Gastrocnemius medialis (tissue), 4 donors: ENCODE data around the gene ASB2. TPM values are rescaled to one million over a fixed set of nuclear protein-coding genes. Genes with fewer than 3 reads are reported as not detected.
A peak's percentile ranks its signal among the peaks of the same experiment; 100 is the strongest.

Experiments used
- ATAC-seq, 2 donors: fragments of 150-250 bp; one replicate each; pipeline ENCODE4 v1.9.1; 2016
- DNase-seq, 2 donors: peaks; one replicate each; pipeline ENCODE4 v3.0.0-alpha.2; 2019
- H3K27ac ChIP-seq, 4 donors: fragments of 200-600 bp; sonication (generic); 1 replicate in 1 of 4; 2 replicates in 3 of 4; pipeline ENCODE4 v1.5.1; 2016 to 2018; ENCODE audit warnings: mild to moderate bottlenecking in 2 of 4, moderate library complexity in 1 of 4
- H3K27me3 ChIP-seq, 3 donors: fragments of 200-600 bp; sonication (generic) in 2 of 3; 1 replicate in 1 of 3; 2 replicates in 2 of 3; pipeline versions ENCODE4 v1.5.1 to v1.6.0; 2016 to 2019; ENCODE audit warnings: mild to moderate bottlenecking in 1 of 3, moderate library complexity in 1 of 3
- H3K36me3 ChIP-seq, 2 donors: fragments of 200-600 bp; sonication (generic) in 1 of 2; one replicate each; pipeline ENCODE4 v1.5.1; 2017 to 2018
- H3K4me1 ChIP-seq, 2 donors: fragments of 200-600 bp; sonication (generic) in 1 of 2; one replicate each; pipeline ENCODE4 v1.5.1; 2016 to 2017; ENCODE audit warnings: mild to moderate bottlenecking in 2 of 2
- H3K4me3 ChIP-seq, 4 donors: fragments of 200-600 bp; sonication (generic) in 3 of 4; 1 replicate in 1 of 4; 2 replicates in 3 of 4; pipeline ENCODE4 v1.5.1; 2016 to 2019; ENCODE audit warnings: mild to moderate bottlenecking in 2 of 4
- H3K9me3 ChIP-seq, 3 donors: fragments of 200-600 bp; sonication (generic) in 2 of 3; 1 replicate in 1 of 3; 2 replicates in 2 of 3; pipeline ENCODE4 v1.5.1; 2016 to 2019
- POLR2A ChIP-seq, 2 donors: fragments of 450-650 bp; IDR thresholded peaks; one replicate each; pipeline ENCODE4 v1.6.1; 2017; ENCODE audit warnings: antibody characterized with exemption in 2 of 2, mild to moderate bottlenecking in 2 of 2, moderate library complexity in 2 of 2
- in situ Hi-C, 4 donors: fragments of 200-750 bp; cut with MboI; loops; one replicate each; pipeline versions ENCODE4 v1.15.0 to v1.8.0; 2017; ENCODE audit warnings: low sequenced_read_pairs in 4 of 4
- intact Hi-C: fragments of 100-400 bp; cut with DNase I; formaldehyde crosslinking; loops from one replicate; pipeline ENCODE4 v1.15.1; 2023; ENCODE audit warnings: low total_unique reads
- total RNA-seq, 4 donors: library from RNA; depleted of rRNA; stranded (reverse); fragments of >200 nt; gene quantifications; one replicate each; pipeline versions ENCODE4 v1.1.0 to v1.2.3, GENCODE V29; 2016
- TF ChIP-seq, protein P1 (sequence below), 5 experiments: fragments of 450-650 bp in 3 of 5; fragments of 200-600 bp in 2 of 5; sonication (generic) in 2 of 5; IDR thresholded peaks in 4 of 5; conservative IDR thresholded peaks in 1 of 5; 1 replicate in 4 of 5; 2 replicates in 1 of 5; pipeline ENCODE4 v1.5.1; 2016 to 2019; ENCODE audit warnings: antibody characterized with exemption in 5 of 5, mild to moderate bottlenecking in 3 of 5, moderate library complexity in 3 of 5

Gene ASB2
- total RNA-seq, 4 donors from 2014 or later = 335 to 819 (median 539) TPM

DNA sequence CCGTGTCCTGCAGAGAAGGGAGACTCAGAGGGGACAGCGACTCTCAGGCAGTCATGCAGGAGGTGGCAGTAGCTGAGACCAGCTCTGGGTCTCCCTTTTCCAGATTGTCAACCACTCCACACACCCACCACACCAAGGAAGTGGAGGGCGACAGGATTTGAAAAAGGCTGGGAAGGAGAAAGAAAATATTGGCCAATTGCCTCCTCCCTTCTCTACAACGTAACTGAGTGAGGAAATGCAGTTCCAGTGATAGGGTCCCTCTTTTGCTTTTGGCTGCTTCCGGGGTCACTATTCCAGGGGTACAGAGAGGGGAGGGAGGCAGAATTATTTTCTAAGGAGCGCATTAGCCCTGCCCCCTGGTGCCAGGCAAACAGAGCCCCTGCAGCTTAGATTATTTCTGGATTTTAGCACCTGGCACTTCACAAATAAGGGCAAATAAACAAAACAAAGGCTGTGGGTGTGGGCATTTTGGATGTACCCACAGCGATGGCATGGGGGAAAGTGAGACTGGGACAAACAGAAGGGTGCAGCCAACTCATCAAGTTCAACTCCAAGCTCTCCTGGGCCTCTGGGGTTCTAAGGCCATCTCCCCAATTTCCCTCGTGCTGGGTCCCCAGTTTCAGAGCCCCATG lies 20.4 kb downstream of the ASB2 start:
- no peak for ATAC-seq
- Histone ChIP-seq H3K9me3 (no peaks in the 10 kb centered on the region), H3K27me3 (no peaks in the 10 kb centered on the region), H3K36me3 (peaks cover 0 to 47% of the 10 kb centered on the region in 2 donors), H3K27ac (peak overlapping the region; percentile 97 to 100 (median 98)), H3K4me1 (peaks cover 71 to 93% of the 10 kb centered on the region in 2 donors), H3K4me3 (no peak overlapping the region)
- no peak for DNase-seq
- intact Hi-C loops = loop anchor here (5.0 kb wide), 1 partner anchor 41 kb away; the partner anchor contains the start of gene CCDC197
- in situ Hi-C loops = no loop called here
- TF ChIP-seq POLR2A (IDR thresholded peaks at IDR 0.05) = no peak
- TF ChIP-seq, protein P1, sequence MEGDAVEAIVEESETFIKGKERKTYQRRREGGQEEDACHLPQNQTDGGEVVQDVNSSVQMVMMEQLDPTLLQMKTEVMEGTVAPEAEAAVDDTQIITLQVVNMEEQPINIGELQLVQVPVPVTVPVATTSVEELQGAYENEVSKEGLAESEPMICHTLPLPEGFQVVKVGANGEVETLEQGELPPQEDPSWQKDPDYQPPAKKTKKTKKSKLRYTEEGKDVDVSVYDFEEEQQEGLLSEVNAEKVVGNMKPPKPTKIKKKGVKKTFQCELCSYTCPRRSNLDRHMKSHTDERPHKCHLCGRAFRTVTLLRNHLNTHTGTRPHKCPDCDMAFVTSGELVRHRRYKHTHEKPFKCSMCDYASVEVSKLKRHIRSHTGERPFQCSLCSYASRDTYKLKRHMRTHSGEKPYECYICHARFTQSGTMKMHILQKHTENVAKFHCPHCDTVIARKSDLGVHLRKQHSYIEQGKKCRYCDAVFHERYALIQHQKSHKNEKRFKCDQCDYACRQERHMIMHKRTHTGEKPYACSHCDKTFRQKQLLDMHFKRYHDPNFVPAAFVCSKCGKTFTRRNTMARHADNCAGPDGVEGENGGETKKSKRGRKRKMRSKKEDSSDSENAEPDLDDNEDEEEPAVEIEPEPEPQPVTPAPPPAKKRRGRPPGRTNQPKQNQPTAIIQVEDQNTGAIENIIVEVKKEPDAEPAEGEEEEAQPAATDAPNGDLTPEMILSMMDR (IDR thresholded peaks at IDR 0.05 in 4 of 5, conservative IDR thresholded peaks at IDR 0.05 in 1 of 5) = no peak

DNA sequence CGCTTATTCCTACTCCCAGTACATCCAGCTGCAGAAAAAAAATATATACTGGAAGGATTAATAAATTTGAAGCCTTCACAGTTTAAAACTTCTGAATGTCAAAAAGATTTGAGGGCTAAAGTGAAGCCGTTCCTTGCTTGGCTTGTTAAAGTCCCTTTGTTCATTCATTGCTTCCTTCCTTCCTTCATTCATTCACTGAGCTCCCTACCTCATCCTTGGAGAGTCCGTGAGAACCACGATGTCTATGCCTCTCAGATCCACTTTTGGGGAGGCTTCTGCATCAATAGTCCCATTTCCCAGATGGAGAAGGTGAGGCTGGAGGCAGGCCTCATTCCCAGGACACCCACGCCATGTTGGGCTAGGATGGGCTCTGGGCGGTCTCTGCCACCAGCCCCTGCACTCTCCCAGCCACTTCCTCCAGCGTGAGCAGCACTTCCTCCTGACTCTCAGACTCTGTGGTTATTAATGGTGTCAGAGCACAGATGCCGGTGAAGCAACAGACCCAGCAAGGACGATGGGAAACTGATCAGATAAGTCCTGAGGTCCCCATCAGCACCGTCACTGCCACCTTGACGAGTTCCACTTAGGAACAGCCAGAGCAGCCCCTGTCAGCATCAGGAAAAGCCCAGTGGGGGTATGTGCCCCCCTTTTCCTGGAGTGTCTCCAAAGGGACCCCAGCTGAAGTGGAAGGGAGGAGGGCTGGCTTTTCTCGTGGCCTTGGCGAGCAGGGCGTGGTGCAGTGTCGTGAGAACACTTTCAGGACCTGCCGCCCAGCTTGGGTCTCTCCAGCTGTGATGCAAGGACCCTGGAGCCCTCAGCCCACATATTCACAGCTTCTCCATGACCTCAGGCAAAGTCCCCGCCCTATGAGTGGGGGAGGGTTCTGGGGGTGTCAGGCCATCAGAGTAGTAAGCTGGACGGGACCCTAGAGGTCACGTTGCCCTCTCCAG lies 21.2 kb downstream of the ASB2 start:
- H3K27ac ChIP-seq = peak overlapping the region; percentile 97 to 100 (median 98)
- peaks cover 65 to 89% of the 10 kb centered on the region in 2 donors for H3K4me1 ChIP-seq
- TF ChIP-seq, protein P1 (IDR thresholded peaks at IDR 0.05 in 4 of 5, conservative IDR thresholded peaks at IDR 0.05 in 1 of 5) = no peak
- TF ChIP-seq POLR2A (IDR thresholded peaks at IDR 0.05) = no peak
- H3K36me3 ChIP-seq = peaks cover 0 to 55% of the 10 kb centered on the region in 2 donors
- no peak overlapping the region for H3K4me3 ChIP-seq
- ATAC-seq (no peak), DNase-seq (peak in 1 of 2 donors; percentile 37)
- intact Hi-C loops (loop anchor here (5.0 kb wide), 1 partner anchor 42 kb away; the partner anchor contains the start of gene CCDC197), in situ Hi-C loops (no loop called here)
- H3K27me3 ChIP-seq = no peaks in the 10 kb centered on the region
- no peaks in the 10 kb centered on the region for H3K9me3 ChIP-seq

DNA sequence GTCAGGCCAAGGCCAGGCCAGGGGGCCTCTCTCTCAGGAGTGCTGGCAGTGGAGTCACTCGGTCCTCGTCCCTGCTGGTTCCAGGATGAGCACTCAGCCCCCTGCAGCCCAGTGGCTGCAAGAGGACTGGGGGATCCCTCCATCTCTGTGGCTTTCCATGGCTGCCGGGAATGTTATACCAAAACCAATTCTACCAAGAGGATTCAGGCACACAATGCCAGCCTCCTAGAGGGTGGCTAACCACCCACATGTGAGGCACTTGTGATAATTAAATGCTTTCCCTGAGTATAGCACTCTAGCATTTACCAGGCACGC lies 21.9 kb downstream of the ASB2 start:
- Histone ChIP-seq H3K4me3 (no peak overlapping the region), H3K9me3 (no peaks in the 10 kb centered on the region), H3K27ac (peak overlapping the region; percentile 97 to 100 (median 98)), H3K4me1 (peaks cover 66 to 90% of the 10 kb centered on the region in 2 donors), H3K27me3 (no peaks in the 10 kb centered on the region), H3K36me3 (peaks cover 0 to 62% of the 10 kb centered on the region in 2 donors)
- in situ Hi-C loops (no loop called here), intact Hi-C loops (no loop called here)
- no peak for ATAC-seq
- no peak for DNase-seq
- no peak for TF ChIP-seq POLR2A (IDR thresholded peaks at IDR 0.05)
- TF ChIP-seq, protein P1 (IDR thresholded peaks at IDR 0.05 in 4 of 5, conservative IDR thresholded peaks at IDR 0.05 in 1 of 5) = no peak

DNA sequence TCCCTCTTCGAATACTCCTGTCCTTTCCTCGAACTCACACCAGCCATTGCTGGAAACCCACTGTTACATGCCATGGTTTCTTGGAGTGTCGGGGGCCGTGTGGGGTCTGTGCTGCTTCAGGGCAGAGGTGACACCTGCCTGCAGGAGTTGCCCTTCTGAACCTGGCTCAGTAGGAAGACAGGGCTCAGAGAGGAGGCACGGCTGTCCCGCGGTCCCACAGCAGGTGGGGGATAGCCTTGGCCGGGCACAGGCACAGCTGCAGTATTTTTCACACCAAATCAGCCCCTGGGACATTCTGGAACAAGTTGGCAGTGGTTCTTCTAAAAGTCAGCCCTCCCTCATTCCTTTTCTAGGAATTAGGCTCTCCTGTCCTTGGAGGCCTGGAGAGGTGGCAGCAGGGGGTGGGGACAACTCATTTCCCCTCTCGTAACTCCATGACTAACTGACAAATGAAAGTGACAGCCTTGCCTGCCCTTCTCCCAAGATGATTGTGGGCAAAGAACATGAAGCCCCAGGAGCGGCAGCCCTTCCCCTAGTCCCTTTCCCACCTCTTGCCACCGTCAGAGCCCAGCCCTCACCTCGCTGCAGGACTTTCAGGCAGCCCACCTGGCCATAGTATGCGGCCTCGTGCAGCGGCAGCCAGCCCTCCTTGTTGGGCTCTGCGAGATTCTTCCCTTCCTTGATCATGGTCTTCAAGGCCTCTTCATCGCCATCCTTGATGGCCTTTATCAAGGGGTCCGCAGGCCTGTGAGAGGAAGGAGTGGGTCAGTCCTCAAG lies 22.4 kb downstream of the ASB2 start:
- ATAC-seq (no peak), DNase-seq (no peak)
- intact Hi-C loops = no loop called here
- no peaks in the 10 kb centered on the region for H3K27me3 ChIP-seq
- H3K4me1 ChIP-seq = peaks cover 67 to 90% of the 10 kb centered on the region in 2 donors
- peaks cover 0 to 66% of the 10 kb centered on the region in 2 donors for H3K36me3 ChIP-seq
- H3K4me3 ChIP-seq = no peak overlapping the region
- no peaks in the 10 kb centered on the region for H3K9me3 ChIP-seq
- peak overlapping the region; percentile 97 to 100 (median 98) for H3K27ac ChIP-seq
- TF ChIP-seq POLR2A (IDR thresholded peaks at IDR 0.05) = no peak
- TF ChIP-seq, protein P1 (IDR thresholded peaks at IDR 0.05 in 4 of 5, conservative IDR thresholded peaks at IDR 0.05 in 1 of 5) = no peak
- in situ Hi-C loops = no loop called here
